T-helper 17 cell (primary cell): ENCODE measurements around the gene ECM1. TPM values are rescaled to one million over a fixed set of nuclear protein-coding genes. Genes with fewer than 3 reads are reported as not detected.
A peak's percentile ranks its signal among the peaks of the same experiment; 100 is the strongest.

Source experiments
- ATAC-seq: fragments of 150-1000 bp; cut with Tn5 transposase; 2 replicates; pipeline ENCODE4 v1.10.0; 2021; ENCODE audit warnings: mild to moderate bottlenecking, moderate library complexity
- DNase-seq, 3 donors: peaks; one replicate each; pipeline versions ENCODE4 v3.0.0 to v3.0.0-alpha.2; 2020 to 2021
- H3K9me3 ChIP-seq: one replicate; pipeline ENCODE4 v1.7.0; 2013; ENCODE audit warnings: low read length, mild to moderate bottlenecking; ENCODE audit not compliant: control insufficient read depth, poor library complexity, severe bottlenecking
- H3K27ac Mint-ChIP-seq: one replicate; pipeline ENCODE4 v1.8.0; 2022; ENCODE audit warnings: mild to moderate bottlenecking, moderate library complexity, mixed read lengths
- H3K27me3 Mint-ChIP-seq: one replicate; pipeline ENCODE4 v1.8.0; 2022; ENCODE audit warnings: mixed read lengths
- H3K36me3 Mint-ChIP-seq: one replicate; pipeline ENCODE4 v1.8.0; 2022; ENCODE audit warnings: low read depth, mixed read lengths
- H3K4me1 Mint-ChIP-seq: one replicate; pipeline ENCODE4 v1.8.0; 2022; ENCODE audit warnings: mild to moderate bottlenecking, mixed read lengths
- H3K4me3 Mint-ChIP-seq: one replicate; pipeline ENCODE4 v1.8.0; 2022; ENCODE audit warnings: mild to moderate bottlenecking, moderate library complexity, mixed read lengths
- total RNA-seq, 4 donors: library from RNA in 2 of 4; stranded (reverse) in 2 of 4; gene quantifications; one replicate each; pipeline ENCODE4 v1.2.3 and lab custom pipeline; 2022 to 2026

The ECM1 gene
- total RNA-seq = under 1 TPM; 0.25 to 0.70 TPM
- total RNA-seq (lab: John Stamatoyannopoulos, UW) = 0.35 to 0.38 reads per million in 2 donors

GRCh38 chr1:150507912-150508864 lies at the start of gene ECM1:
TSS of gene ECM1 (plus strand) at chr1:150508109. CDS start at chr1:150508210, 101 bp downstream.
- DNase-seq (no peak), ATAC-seq (no peak)
- Mint-ChIP-seq H3K27ac (peak within 1 kb of the TSS; percentile 67), H3K36me3 (peaks cover 7% of the 10 kb centered on the region), H3K4me1 (peaks cover 4% of the 10 kb centered on the region), H3K27me3 (no peaks in the 10 kb centered on the region), H3K4me3 (no peak within 1 kb of the TSS)
- no peaks in the 10 kb centered on the region for H3K9me3 ChIP-seq

DNA sequence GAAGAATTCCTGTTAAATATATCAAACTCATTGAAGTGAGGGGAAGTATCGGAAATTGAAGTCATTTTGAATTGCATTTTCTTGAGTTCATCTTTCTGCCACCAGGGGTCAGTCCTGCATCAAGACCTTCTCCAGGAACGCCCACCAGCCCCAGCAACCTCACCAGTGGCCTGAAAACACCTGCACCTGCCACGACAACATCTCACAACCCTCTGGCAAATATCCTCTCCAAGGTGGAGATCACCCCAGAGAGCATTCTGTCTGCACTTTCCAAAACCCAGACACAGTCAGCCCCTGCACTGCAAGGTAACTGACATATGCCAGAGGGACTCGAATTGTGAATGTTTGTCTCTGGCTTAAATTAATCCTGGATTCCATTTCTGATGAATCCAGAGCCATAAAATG lies 43.5 kb upstream of the ECM1 start:
- H3K9me3 ChIP-seq = no peaks in the 10 kb centered on the region
- H3K36me3 Mint-ChIP-seq = no peaks in the 10 kb centered on the region
- no peaks in the 10 kb centered on the region for H3K4me1 Mint-ChIP-seq
- H3K27me3 Mint-ChIP-seq = no peaks in the 10 kb centered on the region
- DNase-seq (peak; percentile 41 to 59 (median 42)), ATAC-seq (peak; percentile 86)
- H3K27ac Mint-ChIP-seq = peak overlapping the region; percentile 62
- H3K4me3 Mint-ChIP-seq = no peak overlapping the region

DNA sequence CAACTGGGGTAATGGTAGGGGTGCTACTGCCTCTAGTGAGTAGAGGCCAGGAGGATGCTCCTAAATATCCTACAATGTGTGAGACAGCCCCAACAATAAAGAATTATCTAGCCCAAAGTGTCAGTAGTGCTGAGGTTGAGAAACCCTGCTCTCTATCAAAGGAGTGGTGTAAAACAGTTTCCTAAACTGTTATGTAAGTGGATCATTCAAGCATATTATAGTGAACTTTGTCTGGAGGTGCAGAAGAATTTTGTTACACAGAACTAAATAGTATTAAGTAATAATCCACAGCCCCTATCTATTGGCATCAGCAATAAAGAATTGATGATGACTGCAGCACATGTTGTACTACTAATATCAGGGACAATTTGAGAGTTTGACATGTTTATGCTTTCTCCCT lies 40.9 kb upstream of the ECM1 start:
- ATAC-seq = no peak
- no peak for DNase-seq
- no peaks in the 10 kb centered on the region for H3K9me3 ChIP-seq
- H3K36me3 Mint-ChIP-seq = peaks cover 8% of the 10 kb centered on the region
- peak overlapping the region; percentile 59 for H3K27ac Mint-ChIP-seq
- H3K27me3 Mint-ChIP-seq = no peaks in the 10 kb centered on the region
- peaks cover 8% of the 10 kb centered on the region for H3K4me1 Mint-ChIP-seq
- H3K4me3 Mint-ChIP-seq = no peak overlapping the region

- DNase-seq (no peak), ATAC-seq (no peak)
- no peaks in the 10 kb centered on the region for H3K27me3 Mint-ChIP-seq
- H3K9me3 ChIP-seq = no peaks in the 10 kb centered on the region
- H3K4me1 Mint-ChIP-seq = peaks cover 8% of the 10 kb centered on the region
- H3K4me3 Mint-ChIP-seq = no peak overlapping the region
- H3K36me3 Mint-ChIP-seq = peaks cover 8% of the 10 kb centered on the region
- no peak overlapping the region for H3K27ac Mint-ChIP-seq
Measured at GRCh38 chr1:150469291-150469690, 38.6 kb upstream of the ECM1 start.

GRCh38 chr1:150472601-150473200 lies 35.2 kb upstream of the ECM1 start:
- Mint-ChIP-seq H3K27me3 (no peaks in the 10 kb centered on the region), H3K4me3 (no peak overlapping the region), H3K36me3 (peaks cover 8% of the 10 kb centered on the region), H3K4me1 (peaks cover 13% of the 10 kb centered on the region), H3K27ac (no peak overlapping the region)
- DNase-seq = no peak
- no peaks in the 10 kb centered on the region for H3K9me3 ChIP-seq
- ATAC-seq = no peak

GRCh38 chr1:150473659-150474058 lies 34.2 kb upstream of the ECM1 start:
- Mint-ChIP-seq H3K27me3 (no peaks in the 10 kb centered on the region), H3K27ac (no peak overlapping the region), H3K36me3 (peaks cover 8% of the 10 kb centered on the region), H3K4me3 (no peak overlapping the region), H3K4me1 (peaks cover 16% of the 10 kb centered on the region)
- DNase-seq (no peak), ATAC-seq (no peak)
- H3K9me3 ChIP-seq = no peaks in the 10 kb centered on the region

DNA sequence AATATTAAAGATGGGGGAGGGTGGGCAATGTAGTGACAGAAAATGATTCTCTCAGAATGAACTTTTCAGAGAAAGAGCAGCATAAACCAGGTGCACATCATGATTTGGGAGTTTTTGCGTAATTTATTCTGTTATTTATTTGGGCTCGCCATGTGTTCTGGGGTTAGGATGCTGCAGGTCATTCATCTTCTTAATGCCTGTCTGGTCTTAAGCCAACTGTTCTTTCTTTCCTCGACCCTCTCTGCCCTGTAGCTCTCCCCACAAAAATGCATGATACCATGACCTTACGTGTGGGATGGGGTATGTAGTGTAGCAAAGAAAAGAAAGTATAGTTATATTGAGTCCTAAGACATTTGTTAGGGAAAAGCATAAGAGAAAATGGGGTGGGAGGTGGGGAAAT lies 33.0 kb upstream of the ECM1 start:
- peak overlapping the region; percentile 62 for H3K27ac Mint-ChIP-seq
- H3K36me3 Mint-ChIP-seq = peaks cover 8% of the 10 kb centered on the region
- ATAC-seq (no peak), DNase-seq (no peak)
- H3K27me3 Mint-ChIP-seq = no peaks in the 10 kb centered on the region
- H3K4me1 Mint-ChIP-seq = peaks cover 16% of the 10 kb centered on the region
- H3K9me3 ChIP-seq = no peaks in the 10 kb centered on the region
- no peak overlapping the region for H3K4me3 Mint-ChIP-seq

DNA sequence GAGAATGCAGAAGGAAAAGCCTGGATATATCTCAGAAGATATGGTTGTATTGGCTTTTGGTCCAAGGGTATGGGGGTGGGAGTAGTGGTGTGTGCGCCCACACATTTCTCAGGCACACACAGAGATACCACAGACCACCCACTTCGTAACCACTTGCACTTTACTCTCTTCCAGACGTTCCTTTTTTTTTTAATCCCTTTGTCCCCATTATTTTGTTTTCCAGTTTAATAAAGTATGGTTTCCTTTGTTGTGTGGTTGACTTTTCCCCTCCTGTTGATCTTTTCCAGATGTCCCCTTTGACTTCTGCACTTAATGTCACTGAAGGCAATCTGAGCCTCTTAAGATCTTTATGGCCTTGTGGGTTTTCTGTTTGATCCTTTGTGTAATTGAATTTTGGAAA lies 31.2 kb upstream of the ECM1 start:
- H3K36me3 Mint-ChIP-seq = peaks cover under 1% of the 10 kb centered on the region
- H3K4me1 Mint-ChIP-seq = peaks cover 11% of the 10 kb centered on the region
- no peak for DNase-seq
- H3K9me3 ChIP-seq = no peaks in the 10 kb centered on the region
- peak overlapping the region; percentile 86 for H3K27ac Mint-ChIP-seq
- no peak for ATAC-seq
- no peak overlapping the region for H3K4me3 Mint-ChIP-seq
- H3K27me3 Mint-ChIP-seq = no peaks in the 10 kb centered on the region

DNA sequence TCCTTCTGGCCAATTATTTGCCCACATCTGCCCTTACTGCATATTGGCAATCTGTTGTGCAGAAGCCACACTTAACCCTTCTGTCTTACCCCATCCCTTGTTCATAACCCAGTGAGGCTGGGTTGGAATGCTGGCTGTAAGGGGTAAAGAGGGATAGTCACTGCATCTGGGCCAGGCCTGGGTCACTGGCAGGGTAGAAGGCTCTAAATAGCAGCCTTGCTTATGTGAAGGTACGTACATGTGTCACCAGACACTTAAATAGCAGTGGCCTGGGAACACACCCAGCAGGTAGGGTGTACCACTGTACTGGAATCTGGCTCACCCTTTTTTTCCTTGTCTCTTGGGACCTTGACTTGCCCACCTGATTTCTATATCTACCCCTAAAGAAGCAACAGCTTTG lies 30.6 kb upstream of the ECM1 start:
- Mint-ChIP-seq H3K36me3 (no peaks in the 10 kb centered on the region), H3K27me3 (no peaks in the 10 kb centered on the region), H3K4me3 (no peak overlapping the region), H3K27ac (peak overlapping the region; percentile 86), H3K4me1 (peaks cover 10% of the 10 kb centered on the region)
- ATAC-seq (no peak), DNase-seq (no peak)
- no peaks in the 10 kb centered on the region for H3K9me3 ChIP-seq

- Mint-ChIP-seq H3K27ac (peak overlapping the region; percentile 86), H3K4me1 (peaks cover 10% of the 10 kb centered on the region)
Measured at GRCh38 chr1:150477733-150478132, 30.2 kb upstream of the ECM1 start.

DNA sequence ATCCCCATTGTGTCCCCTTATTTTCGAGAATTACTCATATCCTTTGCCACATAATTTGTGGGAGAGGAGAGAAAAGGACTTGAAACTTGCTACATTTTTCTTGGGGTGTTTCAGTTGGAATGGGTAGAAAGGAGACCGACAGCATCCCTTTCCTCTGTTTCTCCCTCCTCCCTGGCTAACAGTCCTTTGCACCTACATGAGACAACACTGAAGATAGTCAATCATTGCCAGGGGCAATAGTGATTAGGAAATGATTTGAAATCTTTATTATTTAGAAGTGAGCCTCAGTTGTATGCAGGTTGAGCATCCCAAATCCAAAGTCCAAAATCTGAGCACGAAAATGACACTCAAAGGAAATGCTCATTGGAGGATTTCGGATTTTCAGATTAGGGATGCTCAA lies 28.5 kb upstream of the ECM1 start:
- H3K9me3 ChIP-seq = no peaks in the 10 kb centered on the region
- ATAC-seq = no peak
- no peak for DNase-seq
- Mint-ChIP-seq H3K4me3 (no peak overlapping the region), H3K36me3 (no peaks in the 10 kb centered on the region), H3K4me1 (peaks cover 9% of the 10 kb centered on the region), H3K27me3 (no peaks in the 10 kb centered on the region), H3K27ac (no peak overlapping the region)

More at GRCh38 chr1:150477733-150478132, 30.2 kb upstream of the ECM1 start:
- H3K9me3 ChIP-seq = no peaks in the 10 kb centered on the region
- ATAC-seq (no peak), DNase-seq (no peak)
- Mint-ChIP-seq H3K27me3 (no peaks in the 10 kb centered on the region), H3K36me3 (no peaks in the 10 kb centered on the region), H3K4me3 (no peak overlapping the region)

DNA sequence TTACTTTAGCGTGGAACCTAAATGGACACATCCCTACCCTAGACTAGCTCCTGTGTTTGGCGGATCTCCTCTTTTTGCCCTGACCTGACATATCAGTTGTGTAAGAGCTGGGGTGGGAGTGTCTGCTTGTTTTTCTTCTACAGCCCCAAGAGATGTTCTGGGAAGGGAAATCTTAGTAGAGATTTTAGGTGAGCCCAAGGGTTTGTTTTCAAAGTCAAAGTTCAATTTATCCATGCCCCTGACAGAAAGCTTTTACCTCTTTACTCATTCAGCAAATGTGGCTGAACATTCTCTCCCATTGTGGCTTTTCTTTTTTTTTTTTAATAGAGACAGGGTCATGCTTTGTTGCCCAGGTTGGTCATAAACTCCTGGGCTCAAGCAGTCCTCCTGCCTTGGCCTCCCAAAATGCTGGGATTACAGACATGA lies 28.0 kb upstream of the ECM1 start:
- no peak for DNase-seq
- Mint-ChIP-seq H3K27ac (no peak overlapping the region), H3K4me3 (no peak overlapping the region), H3K27me3 (no peaks in the 10 kb centered on the region), H3K4me1 (peaks cover 9% of the 10 kb centered on the region), H3K36me3 (no peaks in the 10 kb centered on the region)
- no peak for ATAC-seq
- no peaks in the 10 kb centered on the region for H3K9me3 ChIP-seq

DNA sequence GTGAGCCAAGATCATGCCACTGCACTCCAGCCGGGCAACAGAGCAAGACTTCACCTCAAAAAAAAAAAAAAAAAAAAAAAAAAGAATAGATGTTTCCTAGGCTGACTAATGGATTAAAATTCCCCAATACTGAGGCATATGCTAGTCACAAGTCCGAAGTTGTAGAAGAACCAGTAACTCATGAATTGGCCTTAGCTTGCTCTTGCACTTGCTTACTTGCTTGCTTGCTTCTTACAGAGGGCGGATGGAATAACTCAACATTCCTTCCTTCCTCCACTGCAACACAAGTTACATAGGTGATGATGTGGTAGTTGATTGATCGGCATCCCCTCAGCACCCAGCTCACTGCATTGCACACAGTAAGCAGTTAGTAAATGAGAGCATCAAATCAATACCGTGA lies 23.5 kb upstream of the ECM1 start:
- no peak for ATAC-seq
- peaks cover 21% of the 10 kb centered on the region for H3K4me1 Mint-ChIP-seq
- DNase-seq = no peak
- H3K36me3 Mint-ChIP-seq = peaks cover 2% of the 10 kb centered on the region
- H3K9me3 ChIP-seq = no peaks in the 10 kb centered on the region
- no peak overlapping the region for H3K27ac Mint-ChIP-seq
- H3K4me3 Mint-ChIP-seq = no peak overlapping the region
- H3K27me3 Mint-ChIP-seq = no peaks in the 10 kb centered on the region
